Measurements from ENCODE around the gene PPFIA2.

GRCh38 chr12:81465876-81466275 lies 293.3 kb downstream of the PPFIA2 start:
- TF ChIP-seq EZH2 (IDR thresholded peaks at IDR 0.05; ENCODE audit: low read length, unreplicated experiment) (no peak), CTCF (conservative IDR thresholded peaks at IDR 0.05; ENCODE audit: low read depth, low read length) (no peak)

Measured in PC-3 (cell line).